H9 (cell line): ENCODE data around the gene ITGBL1. TPM values are rescaled to one million over a fixed set of nuclear protein-coding genes. Genes with fewer than 3 reads are reported as not detected.

Experiments
- DNase-seq: peaks from one replicate; pipeline ENCODE4 v3.0.0-alpha.2; 2017
- H2AFZ ChIP-seq: one replicate; pipeline ENCODE4 v1.6.1; 2013; ENCODE audit warnings: mild to moderate bottlenecking, low read length, control low read depth, moderate library complexity
- H2AK5ac ChIP-seq: 2 replicates; pipeline ENCODE4 v1.6.1; 2013; ENCODE audit warnings: low read length, control low read depth, mixed read lengths; ENCODE audit not compliant: insufficient read length
- H2BK120ac ChIP-seq: one replicate; pipeline ENCODE4 v1.6.1; 2013; ENCODE audit warnings: low read depth, mild to moderate bottlenecking, low read length, control low read depth, inconsistent platforms; ENCODE audit not compliant: poor library complexity, severe bottlenecking
- H2BK12ac ChIP-seq: 2 replicates; pipeline ENCODE4 v1.6.1; 2013; ENCODE audit warnings: low read length, control low read depth, mixed read lengths, low read depth; ENCODE audit not compliant: insufficient read length
- H2BK15ac ChIP-seq: 2 replicates; pipeline ENCODE4 v1.6.1; 2013; ENCODE audit warnings: low read depth, low read length, control low read depth
- H2BK20ac ChIP-seq: one replicate; pipeline ENCODE4 v1.6.1; 2013; ENCODE audit warnings: low read depth, mild to moderate bottlenecking, low read length, control low read depth, inconsistent platforms; ENCODE audit not compliant: poor library complexity, severe bottlenecking
- H2BK5ac ChIP-seq: 2 replicates; pipeline ENCODE4 v1.6.1; 2013; ENCODE audit warnings: low read length, control low read depth, mixed read lengths; ENCODE audit not compliant: insufficient read length
- H3K14ac ChIP-seq: 2 replicates; pipeline ENCODE4 v1.6.1; 2013; ENCODE audit warnings: low read length, control low read depth; ENCODE audit not compliant: insufficient read depth
- H3K18ac ChIP-seq: 2 replicates; pipeline ENCODE4 v1.6.1; 2013; ENCODE audit warnings: low read depth, mild to moderate bottlenecking, mixed read lengths, low read length, control low read depth; ENCODE audit not compliant: insufficient read length
- H3K23ac ChIP-seq: 2 replicates; pipeline ENCODE4 v1.6.1; 2013; ENCODE audit warnings: low read length, control low read depth, mixed read lengths, low read depth; ENCODE audit not compliant: insufficient read length
- H3K23me2 ChIP-seq: 2 replicates; pipeline ENCODE4 v1.6.1; 2013; ENCODE audit warnings: low read depth, mild to moderate bottlenecking, mixed read lengths, low read length, control low read depth; ENCODE audit not compliant: insufficient read length, poor library complexity, severe bottlenecking
- H3K27ac ChIP-seq: 2 replicates; pipeline ENCODE4 v1.5.1; 2013; ENCODE audit warnings: low read length, control low read depth, mixed read lengths, low read depth; ENCODE audit not compliant: insufficient read length
- H3K27me3 ChIP-seq: 2 replicates; pipeline ENCODE4 v1.6.1; 2013; ENCODE audit warnings: low read length, control low read depth, inconsistent platforms; ENCODE audit not compliant: insufficient read depth
- H3K4ac ChIP-seq: 2 replicates; pipeline ENCODE4 v1.6.1; 2013; ENCODE audit warnings: low read depth, mild to moderate bottlenecking, control low read depth, inconsistent platforms, low read length, moderate library complexity
- H3K4me1 ChIP-seq: 2 replicates; pipeline ENCODE4 v1.6.1; 2013; ENCODE audit warnings: low read length, control low read depth, inconsistent platforms; ENCODE audit not compliant: insufficient read depth
- H3K4me2 ChIP-seq: 2 replicates; pipeline ENCODE4 v1.6.1; 2013; ENCODE audit warnings: low read length, control low read depth, mixed read lengths; ENCODE audit not compliant: insufficient read length, insufficient read depth
- H3K56ac ChIP-seq: 2 replicates; pipeline ENCODE4 v1.6.1; 2013; ENCODE audit warnings: low read depth, mild to moderate bottlenecking, mixed read lengths, low read length, control low read depth; ENCODE audit not compliant: insufficient read length
- H3K79me1 ChIP-seq: 2 replicates; pipeline ENCODE4 v1.6.1; 2013; ENCODE audit warnings: low read depth, mild to moderate bottlenecking, moderate library complexity, low read length, control low read depth, inconsistent platforms; ENCODE audit not compliant: insufficient read depth, poor library complexity, severe bottlenecking
- H3K79me2 ChIP-seq: 2 replicates; pipeline ENCODE4 v1.6.1; 2013; ENCODE audit warnings: low read length, control low read depth, inconsistent platforms; ENCODE audit not compliant: insufficient read depth
- H3K9ac ChIP-seq: 2 replicates; pipeline ENCODE4 v1.6.1; 2013; ENCODE audit warnings: low read length, control low read depth, mixed read lengths; ENCODE audit not compliant: insufficient read length; ENCODE audit errors: extremely low read depth
- H3K9me3 ChIP-seq: one replicate; pipeline ENCODE4 v1.6.1; 2013; ENCODE audit warnings: low read depth, low read length, inconsistent platforms; ENCODE audit not compliant: control insufficient read depth
- H3T11ph ChIP-seq: one replicate; pipeline ENCODE4 v1.6.1; 2013; ENCODE audit warnings: mild to moderate bottlenecking, low read length, control low read depth, inconsistent platforms
- H4K20me1 ChIP-seq: one replicate; pipeline ENCODE4 v1.6.1; 2013; ENCODE audit not compliant: control insufficient read depth, insufficient read length, insufficient read depth
- H4K5ac ChIP-seq: 2 replicates; pipeline ENCODE4 v1.6.1; 2013; ENCODE audit warnings: low read depth, mild to moderate bottlenecking, mixed read lengths, low read length, control low read depth; ENCODE audit not compliant: insufficient read length
- H4K8ac ChIP-seq: replicated peaks from 2 replicates; pipeline ENCODE4 v1.6.1; 2013; ENCODE audit warnings: low read length, control low read depth, mixed read lengths, low read depth; ENCODE audit not compliant: insufficient read length
- H4K91ac ChIP-seq: 2 replicates; pipeline ENCODE4 v1.6.1; 2013; ENCODE audit warnings: low read depth, mild to moderate bottlenecking, moderate library complexity, mixed read lengths, low read length, control low read depth; ENCODE audit not compliant: insufficient read length
- H3K27ac Mint-ChIP-seq, 3 experiments: 2 replicates in 2 of 3; 3 replicates in 1 of 3; pipeline ENCODE4 v1.8.0; 2020 to 2021; ENCODE audit warnings: mixed read lengths in 3 of 3, mild to moderate bottlenecking in 1 of 3, moderate library complexity in 1 of 3
- H3K27me3 Mint-ChIP-seq: 2 replicates; pipeline ENCODE4 v1.8.0; 2021; ENCODE audit warnings: low read depth, mild to moderate bottlenecking, moderate library complexity, mixed read lengths
- H3K36me3 Mint-ChIP-seq, 3 experiments: 2 replicates in 2 of 3; 3 replicates in 1 of 3; pipeline ENCODE4 v1.8.0; 2020 to 2021; ENCODE audit warnings: low read depth in 3 of 3, mixed read lengths in 3 of 3; ENCODE audit not compliant: insufficient read depth in 1 of 3
- H3K4me1 Mint-ChIP-seq, 2 experiments: 2 replicates each; pipeline ENCODE4 v1.8.0; 2020; ENCODE audit warnings: mixed read lengths in 2 of 2
- H3K4me3 Mint-ChIP-seq, 2 experiments: 2 replicates in 1 of 2; 3 replicates in 1 of 2; pipeline ENCODE4 v1.8.0; 2020 to 2021; ENCODE audit warnings: mild to moderate bottlenecking in 2 of 2, mixed read lengths in 2 of 2, moderate library complexity in 1 of 2
- H3K9me3 Mint-ChIP-seq, 2 experiments: 2 replicates in 1 of 2; 3 replicates in 1 of 2; pipeline ENCODE4 v1.8.0; 2020; ENCODE audit warnings: mild to moderate bottlenecking in 2 of 2, mixed read lengths in 2 of 2, moderate library complexity in 1 of 2
- WGBS: extraction: QIAGEN DNeasy Blood & Tissue Kit; methylation state at CpG from one replicate; pipeline ENCODE4 v1.1.7; 2013; ENCODE audit warnings: missing lambda C conversion rate, low lambda C conversion rate, mixed read lengths; ENCODE audit not compliant: insufficient read length; ENCODE audit errors: extremely low coverage; 5-methylcytosine and 5-hydroxymethylcytosine counted together
- total RNA-seq: library from RNA; stranded (reverse); gene quantifications from 2 replicates; pipeline ENCODE4 v1.2.1, GENCODE V29; 2021
- TF ChIP-seq, protein P1 (sequence below): fragments of 200-600 bp; sonication (generic); conservative IDR thresholded peaks from 3 replicates; pipeline ENCODE4 v1.8.0; 2021; ENCODE audit warnings: antibody characterized with exemption, mild to moderate bottlenecking

ITGBL1 gene
- total RNA-seq, 1 experiment from 2014 or later = not detected

GRCh38 chr13:101429733-101430132 is 22.7 kb upstream of the ITGBL1 start:
- no peak overlapping the region for H2BK15ac ChIP-seq
- no peak overlapping the region for H2BK20ac ChIP-seq
- H3K4me1 ChIP-seq = no peaks in the 10 kb centered on the region
- no peak overlapping the region for H3K4me3 Mint-ChIP-seq
- H3K27me3 ChIP-seq = no peaks in the 10 kb centered on the region
- no peak overlapping the region for H4K5ac ChIP-seq
- no peak overlapping the region for H2BK5ac ChIP-seq
- no peaks in the 10 kb centered on the region for H3K9me3 ChIP-seq
- H2BK120ac ChIP-seq = no peak overlapping the region
- H3K36me3 Mint-ChIP-seq = no peaks in the 10 kb centered on the region
- no peaks in the 10 kb centered on the region for H3K79me1 ChIP-seq
- no peak overlapping the region for H3K27ac ChIP-seq
- H3K4me2 ChIP-seq = no peak overlapping the region
- H2AK5ac ChIP-seq = no peak overlapping the region
- no peaks in the 10 kb centered on the region for H4K20me1 ChIP-seq
- H2BK12ac ChIP-seq = no peak overlapping the region
- H3K79me2 ChIP-seq = no peaks in the 10 kb centered on the region
- H3T11ph ChIP-seq = no peak overlapping the region
- H3K23ac ChIP-seq = no peak overlapping the region
- WGBS = no CpG with 5 or more reads among the region's 3 CpGs
- H3K9ac ChIP-seq = no peak overlapping the region
- no peak overlapping the region for H3K18ac ChIP-seq
- H2AFZ ChIP-seq = no peak overlapping the region
- no peak overlapping the region for H4K8ac ChIP-seq
- H3K14ac ChIP-seq = no peak overlapping the region
- no peaks in the 10 kb centered on the region for H3K23me2 ChIP-seq
- H3K27ac Mint-ChIP-seq = no peak overlapping the region
- no peaks in the 10 kb centered on the region for H3K4me1 Mint-ChIP-seq
- no peak overlapping the region for H3K56ac ChIP-seq
- H3K27me3 Mint-ChIP-seq = no peaks in the 10 kb centered on the region
- TF ChIP-seq, protein P1, sequence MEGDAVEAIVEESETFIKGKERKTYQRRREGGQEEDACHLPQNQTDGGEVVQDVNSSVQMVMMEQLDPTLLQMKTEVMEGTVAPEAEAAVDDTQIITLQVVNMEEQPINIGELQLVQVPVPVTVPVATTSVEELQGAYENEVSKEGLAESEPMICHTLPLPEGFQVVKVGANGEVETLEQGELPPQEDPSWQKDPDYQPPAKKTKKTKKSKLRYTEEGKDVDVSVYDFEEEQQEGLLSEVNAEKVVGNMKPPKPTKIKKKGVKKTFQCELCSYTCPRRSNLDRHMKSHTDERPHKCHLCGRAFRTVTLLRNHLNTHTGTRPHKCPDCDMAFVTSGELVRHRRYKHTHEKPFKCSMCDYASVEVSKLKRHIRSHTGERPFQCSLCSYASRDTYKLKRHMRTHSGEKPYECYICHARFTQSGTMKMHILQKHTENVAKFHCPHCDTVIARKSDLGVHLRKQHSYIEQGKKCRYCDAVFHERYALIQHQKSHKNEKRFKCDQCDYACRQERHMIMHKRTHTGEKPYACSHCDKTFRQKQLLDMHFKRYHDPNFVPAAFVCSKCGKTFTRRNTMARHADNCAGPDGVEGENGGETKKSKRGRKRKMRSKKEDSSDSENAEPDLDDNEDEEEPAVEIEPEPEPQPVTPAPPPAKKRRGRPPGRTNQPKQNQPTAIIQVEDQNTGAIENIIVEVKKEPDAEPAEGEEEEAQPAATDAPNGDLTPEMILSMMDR = no peak
- H3K4ac ChIP-seq = no peak overlapping the region
- no peaks in the 10 kb centered on the region for H3K9me3 Mint-ChIP-seq
- no peak for DNase-seq
- H4K91ac ChIP-seq = no peak overlapping the region
